HEK293 (cell line): ENCODE data around the gene CMTM1.

ENCODE experiments used
- CTCF ChIP-seq: fragments of 450-650 bp; formaldehyde crosslinking; IDR thresholded peaks from 2 replicates; pipeline ENCODE4 v1.5.1; 2016; ENCODE audit warnings: missing biosample characterization, missing genetic modification characterization
- GLIS2 ChIP-seq: fragments of 450-650 bp; formaldehyde crosslinking; IDR thresholded peaks from 2 replicates; pipeline ENCODE4 v1.5.1; 2016; ENCODE audit warnings: missing biosample characterization, missing genetic modification characterization
- HOXC10 ChIP-seq: sonication (generic); formaldehyde crosslinking; IDR thresholded peaks from 2 replicates; pipeline ENCODE4 v1.8.1; 2023; ENCODE audit warnings: mild to moderate bottlenecking, missing genetic modification reagents
- KLF7 ChIP-seq: fragments of 450-650 bp; formaldehyde crosslinking; IDR thresholded peaks from 2 replicates; pipeline ENCODE4 v1.5.1; 2016; ENCODE audit warnings: missing biosample characterization, missing genetic modification characterization, borderline replicate concordance
- OSR2 ChIP-seq: fragments of 450-650 bp; formaldehyde crosslinking; IDR thresholded peaks from 2 replicates; pipeline ENCODE4 v1.5.1; 2016; ENCODE audit warnings: missing biosample characterization, missing genetic modification characterization
- YY1 ChIP-seq: fragments of 450-650 bp; formaldehyde crosslinking; IDR thresholded peaks from 2 replicates; pipeline ENCODE4 v1.5.1; 2018; ENCODE audit warnings: missing biosample characterization, missing genetic modification characterization
- ZBTB44 ChIP-seq: fragments of 450-650 bp; IDR thresholded peaks from 2 replicates; pipeline ENCODE4 v1.5.1; 2018; ENCODE audit warnings: missing biosample characterization, mild to moderate bottlenecking, missing genetic modification characterization
- ZNF155 ChIP-seq: fragments of 450-650 bp; formaldehyde crosslinking; IDR thresholded peaks from 2 replicates; pipeline ENCODE4 v1.5.1; 2016; ENCODE audit warnings: missing biosample characterization, missing genetic modification characterization
- ZNF184 ChIP-seq: fragments of 450-650 bp; IDR thresholded peaks from 2 replicates; pipeline ENCODE4 v1.5.1; 2018; ENCODE audit warnings: missing biosample characterization, mild to moderate bottlenecking, missing genetic modification characterization
- ZNF214 ChIP-seq: fragments of 450-650 bp; formaldehyde crosslinking; IDR thresholded peaks from 2 replicates; pipeline ENCODE4 v1.5.1; 2017; ENCODE audit warnings: missing biosample characterization, mild to moderate bottlenecking, missing genetic modification characterization, borderline replicate concordance
- ZNF23 ChIP-seq: fragments of 450-650 bp; formaldehyde crosslinking; IDR thresholded peaks from 2 replicates; pipeline ENCODE4 v1.5.1; 2016; ENCODE audit warnings: missing biosample characterization, missing genetic modification characterization, borderline replicate concordance
- ZNF24 ChIP-seq: fragments of 450-650 bp; formaldehyde crosslinking; IDR thresholded peaks from 2 replicates; pipeline ENCODE4 v1.5.1; 2016; ENCODE audit warnings: missing biosample characterization, missing genetic modification characterization
- ZNF335 ChIP-seq: fragments of 450-650 bp; formaldehyde crosslinking; conservative IDR thresholded peaks from 2 replicates; pipeline ENCODE4 v1.5.1; 2016; ENCODE audit warnings: missing biosample characterization, missing genetic modification characterization
- ZNF362 ChIP-seq: fragments of 450-650 bp; formaldehyde crosslinking; IDR thresholded peaks from 2 replicates; pipeline ENCODE4 v1.5.1; 2016; ENCODE audit warnings: missing biosample characterization, missing genetic modification characterization
- ZNF366 ChIP-seq: fragments of 450-650 bp; formaldehyde crosslinking; conservative IDR thresholded peaks from 2 replicates; pipeline ENCODE4 v1.5.1; 2016; ENCODE audit warnings: missing biosample characterization, missing genetic modification characterization
- ZNF37A ChIP-seq: fragments of 450-650 bp; IDR thresholded peaks from 2 replicates; pipeline ENCODE4 v1.5.1; 2018; ENCODE audit warnings: missing biosample characterization, missing genetic modification characterization
- ZNF416 ChIP-seq: fragments of 450-650 bp; formaldehyde crosslinking; IDR thresholded peaks from 2 replicates; pipeline ENCODE4 v1.5.1; 2016; ENCODE audit warnings: missing biosample characterization, missing genetic modification characterization
- ZNF473 ChIP-seq: fragments of 450-650 bp; formaldehyde crosslinking; IDR thresholded peaks from 2 replicates; pipeline ENCODE4 v1.5.1; 2017; ENCODE audit warnings: missing biosample characterization, missing genetic modification characterization
- ZNF48 ChIP-seq: fragments of 450-650 bp; formaldehyde crosslinking; IDR thresholded peaks from 2 replicates; pipeline ENCODE4 v1.5.1; 2016; ENCODE audit warnings: missing biosample characterization, missing genetic modification characterization
- ZNF488 ChIP-seq: fragments of 450-650 bp; formaldehyde crosslinking; IDR thresholded peaks from 2 replicates; pipeline ENCODE4 v1.5.1; 2016; ENCODE audit warnings: missing biosample characterization, missing genetic modification characterization
- ZNF501 ChIP-seq: fragments of 450-650 bp; formaldehyde crosslinking; IDR thresholded peaks from 2 replicates; pipeline ENCODE4 v1.5.1; 2016; ENCODE audit warnings: missing biosample characterization, missing genetic modification characterization
- ZNF513 ChIP-seq: fragments of 450-650 bp; IDR thresholded peaks from 2 replicates; pipeline ENCODE4 v1.5.1; 2018; ENCODE audit warnings: missing biosample characterization, missing genetic modification characterization
- ZNF555 ChIP-seq: fragments of 450-650 bp; formaldehyde crosslinking; conservative IDR thresholded peaks from 2 replicates; pipeline ENCODE4 v1.5.1; 2017; ENCODE audit warnings: missing biosample characterization, mild to moderate bottlenecking, missing genetic modification characterization, inconsistent platforms
- ZNF560 ChIP-seq: fragments of 450-650 bp; formaldehyde crosslinking; IDR thresholded peaks from 2 replicates; pipeline ENCODE4 v1.5.1; 2017; ENCODE audit warnings: missing biosample characterization, missing genetic modification characterization, borderline replicate concordance
- ZNF596 ChIP-seq: fragments of 450-650 bp; IDR thresholded peaks from 2 replicates; pipeline ENCODE4 v1.5.0; 2018; ENCODE audit warnings: missing biosample characterization, mild to moderate bottlenecking, missing genetic modification characterization, moderate library complexity
- ZNF600 ChIP-seq: fragments of 450-650 bp; formaldehyde crosslinking; IDR thresholded peaks from 2 replicates; pipeline ENCODE4 v1.5.1; 2016; ENCODE audit warnings: missing biosample characterization, missing genetic modification characterization
- ZNF626 ChIP-seq: fragments of 450-650 bp; sonication (Bioruptor Pico); formaldehyde crosslinking; IDR thresholded peaks from 2 replicates; pipeline ENCODE4 v1.5.1; 2018; ENCODE audit warnings: missing biosample characterization, missing genetic modification characterization, inconsistent platforms
- ZNF639 ChIP-seq: fragments of 450-650 bp; formaldehyde crosslinking; IDR thresholded peaks from 2 replicates; pipeline ENCODE4 v1.5.1; 2016; ENCODE audit warnings: missing biosample characterization, missing genetic modification characterization
- ZNF747 ChIP-seq: fragments of 450-650 bp; formaldehyde crosslinking; IDR thresholded peaks from 2 replicates; pipeline ENCODE4 v1.5.1; 2016; ENCODE audit warnings: missing biosample characterization, missing genetic modification characterization
- ZNF837 ChIP-seq: fragments of 450-650 bp; formaldehyde crosslinking; IDR thresholded peaks from 2 replicates; pipeline ENCODE4 v1.5.1; 2016; ENCODE audit warnings: missing biosample characterization, missing genetic modification characterization
- ZNF843 ChIP-seq: fragments of 450-650 bp; formaldehyde crosslinking; IDR thresholded peaks from 2 replicates; pipeline ENCODE4 v1.5.1; 2016; ENCODE audit warnings: missing biosample characterization, missing genetic modification characterization
- ZSCAN16 ChIP-seq: fragments of 450-650 bp; formaldehyde crosslinking; IDR thresholded peaks from 2 replicates; pipeline ENCODE4 v1.5.1; 2016; ENCODE audit warnings: missing biosample characterization, missing genetic modification characterization

Gene CMTM1

GRCh38 chr16:66603537-66604375, 37.5 kb downstream of the CMTM1 start (continued):
- TF ChIP-seq ZNF37A (tag by site-specific recombination) (no peak), ZNF600 (tag by site-specific recombination) (peak; percentile 74), YY1 (tag by site-specific recombination) (no peak), ZNF555 (no peak), CTCF (peak; percentile 46), HOXC10 (CRISPR knock-in tag) (no peak), ZNF473 (tag by site-specific recombination) (no peak), ZNF23 (tag by site-specific recombination) (no peak), ZNF366 (tag by site-specific recombination) (peak; percentile 75), ZNF747 (tag by site-specific recombination) (no peak), ZBTB44 (no peak), ZNF214 (no peak), ZNF24 (no peak), ZNF416 (peak; percentile 31; the same call in 1 of the 2 replicates), ZNF362 (tag by site-specific recombination) (no peak), ZNF560 (no peak), ZNF48 (no peak), ZNF501 (tag by site-specific recombination) (0 out of 2 replicates have a peak, but pooled peaks have one; percentile 78), ZNF626 (tag by site-specific recombination) (no peak), ZNF596 (tag by site-specific recombination) (no peak), ZNF335 (tag by site-specific recombination) (peak; percentile 100), OSR2 (tag by site-specific recombination) (no peak), ZNF639 (tag by site-specific recombination) (no peak), ZNF184 (tag by site-specific recombination) (no peak), ZNF513 (tag by site-specific recombination) (no peak), ZNF155 (tag by site-specific recombination) (no peak), KLF7 (tag by site-specific recombination) (0 out of 2 replicates have a peak, but pooled peaks have one; percentile 27), ZSCAN16 (tag by site-specific recombination) (no peak), GLIS2 (no peak), ZNF843 (tag by site-specific recombination) (peak; percentile 75), ZNF488 (tag by site-specific recombination) (no peak), ZNF837 (no peak; the same call in 1 of the 2 replicates)
